Loucy (cell line): ENCODE results near the gene RAB11FIP5.

Source experiments
- H2AFZ ChIP-seq: fragments of 200-600 bp; sonication (generic); 2 replicates; pipeline ENCODE4 v1.6.0; 2016; ENCODE audit warnings: antibody characterized with exemption, mild to moderate bottlenecking, low read length, moderate library complexity
- H3F3A ChIP-seq: fragments of 200-600 bp; 2 replicates; pipeline ENCODE4 v1.6.0; 2016; ENCODE audit warnings: antibody characterized with exemption, low read depth, mild to moderate bottlenecking
- H3K27me3 ChIP-seq: fragments of 200-600 bp; sonication (generic); 2 replicates; pipeline ENCODE4 v1.6.1; 2014; ENCODE audit warnings: low read length, mild to moderate bottlenecking; ENCODE audit not compliant: insufficient read depth, poor library complexity, severe bottlenecking
- H3K36me3 ChIP-seq: fragments of 200-600 bp; sonication (generic); 2 replicates; pipeline ENCODE4 v1.6.1; 2016; ENCODE audit warnings: low read length; ENCODE audit not compliant: insufficient read depth
- H3K4me1 ChIP-seq: fragments of 200-600 bp; sonication (generic); 2 replicates; pipeline ENCODE4 v1.5.1; 2014; ENCODE audit warnings: low read length, mild to moderate bottlenecking; ENCODE audit not compliant: insufficient read depth, poor library complexity, severe bottlenecking
- H3K4me2 ChIP-seq: fragments of 200-600 bp; sonication (generic); 2 replicates; pipeline ENCODE4 v1.6.0; 2014; ENCODE audit warnings: antibody characterized with exemption, low read length, low read depth, mild to moderate bottlenecking; ENCODE audit not compliant: poor library complexity, severe bottlenecking
- H3K4me3 ChIP-seq: fragments of 200-600 bp; sonication (generic); 2 replicates; pipeline ENCODE4 v1.5.1; 2014; ENCODE audit warnings: low read length, mild to moderate bottlenecking, mixed read lengths; ENCODE audit not compliant: poor library complexity, severe bottlenecking
- H3K79me2 ChIP-seq: fragments of 200-600 bp; sonication (generic); 2 replicates; pipeline ENCODE4 v1.6.1; 2014; ENCODE audit warnings: low read length; ENCODE audit not compliant: insufficient read depth
- H3K9ac ChIP-seq: fragments of 200-600 bp; sonication (generic); 2 replicates; pipeline ENCODE4 v1.6.0; 2014; ENCODE audit warnings: mild to moderate bottlenecking, low read depth, low read length, moderate library complexity; ENCODE audit not compliant: poor library complexity, severe bottlenecking
- H3K9me2 ChIP-seq: fragments of 200-600 bp; sonication (generic); replicated peaks from 2 replicates; pipeline ENCODE4 v1.6.1; 2016; ENCODE audit warnings: low read depth, low read length, mixed read lengths
- H3K9me3 ChIP-seq: fragments of 200-600 bp; sonication (generic); 2 replicates; pipeline ENCODE4 v1.6.1; 2014; ENCODE audit warnings: mild to moderate bottlenecking, antibody characterized with exemption, low read length, low read depth; ENCODE audit not compliant: insufficient read depth
- H4K20me1 ChIP-seq: fragments of 200-600 bp; sonication (generic); 2 replicates; pipeline ENCODE4 v1.6.0; 2014; ENCODE audit warnings: antibody characterized with exemption, low read length, mild to moderate bottlenecking; ENCODE audit not compliant: insufficient read depth, poor library complexity, severe bottlenecking
- CTCF ChIP-seq: fragments of 200-600 bp; sonication (generic); conservative IDR thresholded peaks from 2 replicates; pipeline ENCODE4 v1.5.1; 2014; ENCODE audit warnings: mild to moderate bottlenecking, antibody characterized with exemption, low read length
- EZH2phosphoT487 ChIP-seq: fragments of 200-600 bp; IDR thresholded peaks from 2 replicates; pipeline ENCODE4 v1.6.1; 2018; ENCODE audit warnings: antibody characterized with exemption, mild to moderate bottlenecking, moderate library complexity, borderline replicate concordance

RAB11FIP5 gene

GRCh38 chr2:73031725-73032701, 80.7 kb downstream of the RAB11FIP5 start:
- H2AFZ ChIP-seq: no peak overlapping the region
- H3K9me3 ChIP-seq: no peaks in the 10 kb centered on the region
- H3K9me2 ChIP-seq: no peaks in the 10 kb centered on the region
- H4K20me1 ChIP-seq: no peaks in the 10 kb centered on the region
- no peak overlapping the region for H3K4me3 ChIP-seq
- TF ChIP-seq CTCF (no peak), EZH2phosphoT487 (no peak)
- no peaks in the 10 kb centered on the region for H3F3A ChIP-seq
- no peak overlapping the region for H3K4me2 ChIP-seq
- H3K9ac ChIP-seq: no peak overlapping the region
- no peaks in the 10 kb centered on the region for H3K4me1 ChIP-seq
- no peaks in the 10 kb centered on the region; the same call in 1 of the 2 replicates for H3K36me3 ChIP-seq
- no peaks in the 10 kb centered on the region for H3K79me2 ChIP-seq
- H3K27me3 ChIP-seq: no peaks in the 10 kb centered on the region

GRCh38 chr2:73031095-73031678, 81.6 kb downstream of the RAB11FIP5 start:
- TF ChIP-seq EZH2phosphoT487 (no peak), CTCF (no peak)
- Histone ChIP-seq H3K79me2 (no peaks in the 10 kb centered on the region), H3K27me3 (no peaks in the 10 kb centered on the region), H3K9ac (no peak overlapping the region), H3K4me1 (no peaks in the 10 kb centered on the region), H3K9me2 (no peaks in the 10 kb centered on the region), H2AFZ (no peak overlapping the region), H3K4me2 (no peak overlapping the region), H4K20me1 (no peaks in the 10 kb centered on the region), H3K9me3 (no peaks in the 10 kb centered on the region), H3K4me3 (no peak overlapping the region), H3K36me3 (no peaks in the 10 kb centered on the region; the same call in 1 of the 2 replicates), H3F3A (no peaks in the 10 kb centered on the region)

GRCh38 chr2:73028841-73029240, 83.9 kb downstream of the RAB11FIP5 start:
- H3K9me2 ChIP-seq: no peaks in the 10 kb centered on the region
- H3F3A ChIP-seq: no peaks in the 10 kb centered on the region
- no peaks in the 10 kb centered on the region for H4K20me1 ChIP-seq
- H3K9ac ChIP-seq: no peak overlapping the region
- no peaks in the 10 kb centered on the region for H3K27me3 ChIP-seq
- no peak overlapping the region for H2AFZ ChIP-seq
- no peak overlapping the region for H3K4me2 ChIP-seq
- no peak overlapping the region for H3K4me3 ChIP-seq
- TF ChIP-seq CTCF: no peak
- TF ChIP-seq EZH2phosphoT487: no peak
- H3K36me3 ChIP-seq: no peaks in the 10 kb centered on the region; the same call in 1 of the 2 replicates
- no peaks in the 10 kb centered on the region for H3K4me1 ChIP-seq
- no peaks in the 10 kb centered on the region for H3K9me3 ChIP-seq
- no peaks in the 10 kb centered on the region for H3K79me2 ChIP-seq
